ENCODE data around the gene MXD3. TPM values are rescaled to one million over a fixed set of nuclear protein-coding genes. Genes with fewer than 3 reads are reported as not detected.
"Not testable (repeated sequence)": the region's sequence is repeated elsewhere in the genome, so short reads cannot be mapped to it uniquely, and the experiment has no call there.

Gene MXD3
- total and polyA plus RNA-seq, 8 donors = 3.0 to 55.0 (median 6.5) TPM

- no peak for ATAC-seq
- H3K4me3 ChIP-seq = no peak overlapping the region
- TF ChIP-seq CTCF (IDR thresholded peaks at IDR 0.05) = no peak
- peaks cover 3 to 27% (median 12%) of the 10 kb centered on the region in 3 donors for H3K36me3 ChIP-seq
- 77 to 86% methylated on average over 1 of the region's 1 CpG for WGBS, 2 donors
- no peak for FAIRE-seq
- H3K27ac ChIP-seq = no peak overlapping the region
- no peaks in the 10 kb centered on the region for H3K27me3 ChIP-seq
- intact Hi-C loops (cut with DNase I) = no loop called here
- H3K4me1 ChIP-seq = peaks cover 0 to 8% (median 6%) of the 10 kb centered on the region in 3 donors
- DNase-seq = no peak
- no peaks in the 10 kb centered on the region for H3K9me3 ChIP-seq
These were observed 47.5 kb downstream of the MXD3 start for GRCh38 chr5:177264178-177264577.

- peaks cover 0 to 6% (median 0%) of the 10 kb centered on the region in 3 donors for H3K4me1 ChIP-seq
- H3K9me3 ChIP-seq = no peaks in the 10 kb centered on the region
- intact Hi-C loops (cut with DNase I) = no loop called here
- ATAC-seq = peak in 1 of 4 donors; percentile 26
- no peak for DNase-seq
- H3K27ac ChIP-seq = peak overlapping the region in 1 of 4 donors; percentile 15
- no peak for FAIRE-seq
- WGBS, 2 donors = 63 to 66% methylated on average over 1 of the region's 1 CpG
- TF ChIP-seq CTCF (IDR thresholded peaks at IDR 0.05) = no peak
- peaks cover 5 to 37% (median 7%) of the 10 kb centered on the region in 3 donors for H3K36me3 ChIP-seq
- no peak overlapping the region for H3K4me3 ChIP-seq
- no peaks in the 10 kb centered on the region for H3K27me3 ChIP-seq
These were observed 50.2 kb downstream of the MXD3 start for GRCh38 chr5:177261510-177261909.

GRCh38 chr5:177260961-177261360 is 50.7 kb downstream of the MXD3 start:
- Histone ChIP-seq H3K4me1 (peaks cover 0 to 6% (median 0%) of the 10 kb centered on the region in 3 donors), H3K27me3 (no peaks in the 10 kb centered on the region), H3K27ac (no peak overlapping the region), H3K4me3 (no peak overlapping the region), H3K36me3 (peaks cover 0 to 31% (median 7%) of the 10 kb centered on the region in 3 donors), H3K9me3 (no peaks in the 10 kb centered on the region)
- intact Hi-C loops (cut with DNase I) = no loop called here
- FAIRE-seq (no peak), DNase-seq (no peak), ATAC-seq (no peak)
- 91 to 93% methylated on average over 7 of the region's 7 CpGs for WGBS, 2 donors
- no peak for TF ChIP-seq CTCF (IDR thresholded peaks at IDR 0.05)

- H3K27ac ChIP-seq; intact Hi-C loops (cut with DNase I); H3K9me3 ChIP-seq; ATAC-seq; DNase-seq; H3K4me3 ChIP-seq; H3K4me1 ChIP-seq; H3K27me3 ChIP-seq; FAIRE-seq: not testable (repeated sequence)
- WGBS, 2 donors = 95 to 96% methylated on average over 7 of the region's 7 CpGs
- peaks cover 0 to 42% (median 7%) of the 10 kb centered on the region in 3 donors for H3K36me3 ChIP-seq
These were observed 53.0 kb downstream of the MXD3 start for GRCh38 chr5:177258711-177259110.

Other genes starting within 250 kb of the MXD3 start
- gene FGFR4, start 225.0 kb downstream of the MXD3 start, total RNA-seq = 10 to 100 TPM; 23.5 to 43.3 (median 29.7) TPM
- gene FGFR4, start 225.0 kb downstream of the MXD3 start, polyA plus RNA-seq = 100 to 1,000 TPM in 1 of 2 donors, 10 to 100 TPM in 1; 69.6 to 105 TPM
- gene NSD1, start 178.1 kb downstream of the MXD3 start, total RNA-seq = 10 to 100 TPM; 26.3 to 51.2 (median 33.6) TPM
- 1 to 10 TPM; 6.9 to 7.8 TPM for gene NSD1, start 178.1 kb downstream of the MXD3 start, polyA plus RNA-seq
- 10 to 100 TPM; 34.5 to 43.1 (median 37.7) TPM for gene RAB24, start 8.2 kb downstream of the MXD3 start, total RNA-seq
- 100 to 1,000 TPM; 125 to 160 TPM for gene RAB24, start 8.2 kb downstream of the MXD3 start, polyA plus RNA-seq
- gene PRELID1, start 8.1 kb downstream of the MXD3 start, total RNA-seq = 100 to 1,000 TPM in 4 of 6 donors, 10 to 100 TPM in 2; 77.8 to 153 (median 127) TPM
- 100 to 1,000 TPM in 1 of 2 donors, 10 to 100 TPM in 1; 98.6 to 134 TPM for gene PRELID1, start 8.1 kb downstream of the MXD3 start, polyA plus RNA-seq
- gene LMAN2, start 39.8 kb upstream of the MXD3 start, total RNA-seq = 100 to 1,000 TPM in 2 of 6 donors, 10 to 100 TPM in 4; 71.1 to 128 (median 92.6) TPM
- 100 to 1,000 TPM in 1 of 2 donors, 10 to 100 TPM in 1; 80.7 to 110 TPM for gene LMAN2, start 39.8 kb upstream of the MXD3 start, polyA plus RNA-seq
- gene RGS14, start 46.0 kb upstream of the MXD3 start, total RNA-seq = 10 to 100 TPM in 4 of 6 donors, 1 to 10 TPM in 2; 7.0 to 15.7 (median 11.3) TPM
- 10 to 100 TPM; 24.7 to 30.9 TPM for gene RGS14, start 46.0 kb upstream of the MXD3 start, polyA plus RNA-seq
- gene SLC34A1, start 72.5 kb upstream of the MXD3 start, total RNA-seq = not detected
- not detected for gene SLC34A1, start 72.5 kb upstream of the MXD3 start, polyA plus RNA-seq
- not detected for gene PFN3, start 88.8 kb upstream of the MXD3 start, total RNA-seq
- gene PFN3, start 88.8 kb upstream of the MXD3 start, polyA plus RNA-seq = not detected
- 1 to 10 TPM in 5 of 6 donors, under 1 TPM in 1; 0.83 to 2.6 (median 1.8) TPM for gene F12, start 97.7 kb upstream of the MXD3 start, total RNA-seq
- gene F12, start 97.7 kb upstream of the MXD3 start, polyA plus RNA-seq = 1 to 10 TPM; 1.1 to 2.2 TPM
- gene GRK6, start 114.8 kb upstream of the MXD3 start, total RNA-seq = 10 to 100 TPM; 10.6 to 14.5 (median 12.3) TPM
- gene GRK6, start 114.8 kb upstream of the MXD3 start, polyA plus RNA-seq = 1 to 10 TPM; 7.2 to 7.6 TPM
- 1 to 10 TPM; 1.7 to 3.5 (median 2.5) TPM for gene PRR7, start 134.9 kb upstream of the MXD3 start, total RNA-seq
- 1 to 10 TPM; 2.8 to 3.2 TPM for gene PRR7, start 134.9 kb upstream of the MXD3 start, polyA plus RNA-seq
- gene DBN1, start 161.7 kb upstream of the MXD3 start, total RNA-seq = 10 to 100 TPM; 10.2 to 38.2 (median 15.7) TPM
- 10 to 100 TPM; 17.1 to 29.2 TPM for gene DBN1, start 161.7 kb upstream of the MXD3 start, polyA plus RNA-seq
- gene PDLIM7, start 185.7 kb upstream of the MXD3 start, total RNA-seq = 10 to 100 TPM in 2 of 6 donors, 1 to 10 TPM in 4; 3.9 to 39.9 (median 8.7) TPM
- gene PDLIM7, start 185.7 kb upstream of the MXD3 start, polyA plus RNA-seq = 10 to 100 TPM; 23.2 to 38.0 TPM
- 10 to 100 TPM in 1 of 6 donors, 1 to 10 TPM in 4, under 1 TPM in 1; 0.98 to 11.4 (median 4.3) TPM for gene DOK3, start 197.9 kb upstream of the MXD3 start, total RNA-seq
- gene DOK3, start 197.9 kb upstream of the MXD3 start, polyA plus RNA-seq = 1 to 10 TPM; 3.9 to 6.5 TPM
- 10 to 100 TPM; 24.3 to 47.4 (median 39.4) TPM for gene DDX41, start 205.1 kb upstream of the MXD3 start, total RNA-seq
- gene DDX41, start 205.1 kb upstream of the MXD3 start, polyA plus RNA-seq = 10 to 100 TPM; 68.3 to 88.1 TPM
- gene FAM193B, start 242.7 kb upstream of the MXD3 start, total RNA-seq = 10 to 100 TPM; 30.1 to 79.7 (median 41.8) TPM
- gene FAM193B, start 242.7 kb upstream of the MXD3 start, polyA plus RNA-seq = 100 to 1,000 TPM; 399 to 519 TPM

Measured in pancreas (tissue), 10 donors.